Endothelial cell of umbilical vein (primary cell): Measurements from ENCODE around the gene EPHB6.
A peak's percentile ranks its signal among the peaks of the same experiment; 100 is the strongest.

Experiments
- CTCF ChIP-seq, 2 donors: IDR thresholded peaks; 1 replicate in 1 of 2; 2 replicates in 1 of 2; pipeline ENCODE4 v1.5.1; 2011; ENCODE audit warnings: low read length in 2 of 2, mild to moderate bottlenecking in 2 of 2, moderate library complexity in 2 of 2, control low read depth in 1 of 2, inconsistent platforms in 1 of 2, low read depth in 1 of 2; ENCODE audit not compliant: insufficient read depth in 1 of 2; ENCODE audit errors: extremely low read depth in 1 of 2
- EZH2 ChIP-seq: IDR thresholded peaks from 2 replicates; pipeline ENCODE4 v1.6.1; 2012; ENCODE audit warnings: borderline replicate concordance, low read depth, mild to moderate bottlenecking, moderate library complexity, low read length, inconsistent platforms; ENCODE audit not compliant: severe bottlenecking
- FOS ChIP-seq: IDR thresholded peaks from 2 replicates; pipeline ENCODE4 v1.6.1; 2011; ENCODE audit warnings: mild to moderate bottlenecking, low read length, moderate library complexity, borderline replicate concordance; ENCODE audit not compliant: insufficient read depth
- JUN ChIP-seq: IDR thresholded peaks from 2 replicates; pipeline ENCODE4 v1.6.1; 2011; ENCODE audit warnings: borderline replicate concordance, low read depth; ENCODE audit not compliant: insufficient read length, insufficient read depth
- MAX ChIP-seq: IDR thresholded peaks from 2 replicates; pipeline ENCODE4 v1.6.1; 2011; ENCODE audit not compliant: insufficient read depth, insufficient read length
- POLR2A ChIP-seq: IDR thresholded peaks from 2 replicates; pipeline ENCODE4 v1.6.1; 2012; ENCODE audit warnings: low read depth, mild to moderate bottlenecking, control low read depth, low read length
- POLR2AphosphoS5 ChIP-seq: IDR thresholded peaks from 2 replicates; pipeline ENCODE4 v1.6.1; 2012; ENCODE audit warnings: low read depth, mild to moderate bottlenecking, control low read depth, low read length, moderate library complexity; ENCODE audit not compliant: insufficient read depth

- TF ChIP-seq CTCF (IDR thresholded peaks at IDR 0.05; ENCODE audit: extremely low read depth in 1 of 2, insufficient read depth in 1 of 2, low read depth in 1 of 2, low read length in 2 of 2), result peak; percentile 67 to 87
- no peak for TF ChIP-seq POLR2A
- no peak for TF ChIP-seq POLR2AphosphoS5
- peak; percentile 24 for TF ChIP-seq EZH2
- no peak for TF ChIP-seq FOS
- no peak for TF ChIP-seq MAX
- no peak for TF ChIP-seq JUN
Measured at GRCh38 chr7:142853739-142854371, 1.0 kb upstream of the EPHB6 start.
